IPS DF 19.7 (cell line): ENCODE results near the gene CAPZA2.
"Not testable (repeated sequence)": the region's sequence is repeated elsewhere in the genome, so short reads cannot be mapped to it uniquely, and the experiment has no call there.

Experiments used
- DNase-seq: peaks from one replicate; pipeline ENCODE4 v3.0.0-alpha.2; 2013; ENCODE audit warnings: low read depth, low spot score

The CAPZA2 gene

DNA sequence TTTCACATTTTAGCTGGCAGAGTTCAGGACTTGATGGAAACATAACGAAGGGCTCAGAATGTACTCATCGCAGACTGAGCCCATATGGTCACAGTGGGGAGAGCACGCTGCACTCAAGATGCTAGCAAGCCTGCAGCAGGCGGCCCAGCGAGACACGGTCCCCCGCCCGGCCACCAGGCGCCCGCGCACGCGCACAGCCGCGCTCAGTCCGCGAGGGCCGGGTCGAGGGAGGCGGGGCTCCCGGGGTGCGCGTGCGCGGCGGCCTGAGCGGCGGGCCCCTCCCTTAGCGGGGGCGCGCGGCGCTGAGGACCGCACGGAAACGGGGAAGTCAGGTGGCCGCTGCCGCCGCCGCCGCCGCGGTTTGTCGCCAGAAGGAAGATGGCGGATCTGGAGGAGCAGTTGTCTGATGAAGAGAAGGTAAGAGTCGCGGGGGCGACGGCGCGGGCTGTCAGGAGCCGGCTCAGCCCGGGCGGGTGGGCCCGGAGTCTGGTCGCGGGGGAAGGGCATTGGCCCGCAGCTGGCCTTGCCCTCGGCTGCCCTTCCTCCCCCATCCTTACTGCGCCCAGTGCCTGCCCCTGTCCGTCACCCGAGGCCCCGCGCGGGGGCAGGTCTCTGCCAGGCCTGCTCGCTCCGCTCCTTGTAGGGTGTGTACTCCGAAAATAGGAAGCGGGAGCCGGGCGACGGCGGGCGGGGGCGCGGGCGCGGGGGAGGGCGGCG lies at the start of gene CAPZA2:
TSS of gene CAPZA2 (plus strand) at position 354 of the 717 bp plus-strand sequence. CDS start at position 379, 25 bp downstream.
- no peak for DNase-seq

DNA sequence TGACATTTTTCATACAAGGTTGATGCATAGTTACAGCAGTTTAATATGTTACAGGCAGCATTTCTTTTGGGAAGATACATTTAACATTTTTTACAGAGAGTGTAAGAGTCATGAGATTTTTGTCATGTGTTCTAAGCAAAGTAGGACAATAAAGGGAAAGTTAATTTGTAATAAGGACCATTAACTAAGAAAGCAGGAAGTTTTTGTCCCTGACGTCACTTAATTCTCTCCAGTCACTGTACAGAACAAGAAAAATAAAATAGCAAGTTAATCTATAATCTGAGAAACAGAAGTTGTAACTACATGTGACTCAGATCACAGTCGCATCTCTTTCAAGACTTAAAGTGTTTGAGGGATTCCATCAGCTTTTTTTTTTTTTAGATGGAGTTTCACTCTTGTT lies 49.5 kb upstream of the CAPZA2 start:
- DNase-seq: no peak

DNA sequence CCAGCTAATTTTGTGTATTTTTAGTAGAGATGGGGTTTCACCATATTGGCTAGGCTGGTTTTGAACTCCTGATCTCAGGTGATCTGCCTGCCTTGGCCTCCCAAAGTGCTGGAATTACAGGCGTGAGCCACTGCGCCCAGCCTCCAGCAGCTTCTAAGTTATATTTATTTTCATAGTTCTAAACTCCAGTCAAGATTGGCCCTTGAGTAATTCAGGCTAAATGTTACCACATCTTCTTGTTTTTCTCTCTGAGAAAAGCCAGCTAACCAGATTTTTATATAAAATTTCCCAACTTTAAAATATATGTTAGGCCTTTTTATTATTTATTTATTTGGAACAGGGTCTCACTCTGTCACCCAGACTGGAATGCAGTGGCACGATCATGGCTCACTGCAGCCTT lies 49.0 kb upstream of the CAPZA2 start:
- not testable (repeated sequence) for DNase-seq

DNA sequence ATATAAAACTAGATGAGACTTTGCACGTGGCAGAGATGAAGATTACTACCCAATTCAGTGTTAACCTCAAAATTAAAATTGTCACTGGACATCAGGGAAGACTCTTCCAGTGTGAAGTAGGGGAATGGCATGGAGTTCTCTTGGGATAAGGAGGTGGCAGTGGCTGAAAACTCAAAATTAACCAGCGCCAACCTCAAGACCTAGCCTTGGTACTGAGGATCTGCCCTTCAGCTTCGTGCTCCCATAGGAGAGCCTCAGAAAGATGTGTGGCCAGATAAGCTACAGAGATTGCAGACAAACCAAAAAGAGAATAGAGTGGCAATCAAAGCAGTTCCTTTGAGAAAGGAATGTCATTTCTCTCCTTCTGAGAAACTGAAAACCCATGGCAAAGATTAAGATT lies 47.3 kb upstream of the CAPZA2 start:
- no peak for DNase-seq

DNA sequence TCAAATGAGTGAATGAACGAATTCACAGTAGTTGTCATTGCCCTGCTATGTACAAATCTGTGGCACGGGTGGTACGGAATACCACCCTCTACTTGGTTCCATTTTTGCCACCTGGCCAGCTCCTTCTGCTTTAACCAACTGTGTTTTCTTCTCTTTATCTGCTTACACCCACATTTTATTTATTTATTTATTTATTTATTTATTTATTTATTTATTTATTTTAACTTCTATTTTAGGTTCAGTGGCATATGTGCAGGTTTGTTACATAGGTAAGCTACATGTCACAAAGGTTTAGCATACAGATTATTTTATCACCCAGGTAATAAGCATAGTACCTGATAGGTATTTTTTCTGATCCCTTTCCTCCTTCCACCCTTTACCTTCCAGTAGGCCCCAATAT lies 42.2 kb upstream of the CAPZA2 start:
- DNase-seq: no peak

DNA sequence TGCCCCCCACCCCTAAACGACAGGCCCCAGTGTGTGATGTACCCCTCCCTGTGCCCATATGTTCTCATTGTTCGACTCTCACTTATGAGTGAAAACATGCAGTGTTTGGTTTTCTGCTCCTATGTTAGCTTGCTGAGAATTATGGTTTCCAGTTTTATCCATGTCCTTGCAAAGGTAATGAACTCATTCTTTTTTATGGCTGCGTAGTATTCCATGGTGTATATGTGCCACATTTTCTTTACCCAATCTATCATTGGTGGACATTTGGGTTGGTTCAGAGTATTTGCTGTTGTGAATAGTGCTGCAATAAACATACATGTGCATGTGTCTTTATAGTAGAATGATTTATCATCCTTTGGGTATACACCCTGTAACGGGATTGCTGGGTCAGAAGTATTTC lies 40.7 kb upstream of the CAPZA2 start:
- not testable (repeated sequence) for DNase-seq

DNA sequence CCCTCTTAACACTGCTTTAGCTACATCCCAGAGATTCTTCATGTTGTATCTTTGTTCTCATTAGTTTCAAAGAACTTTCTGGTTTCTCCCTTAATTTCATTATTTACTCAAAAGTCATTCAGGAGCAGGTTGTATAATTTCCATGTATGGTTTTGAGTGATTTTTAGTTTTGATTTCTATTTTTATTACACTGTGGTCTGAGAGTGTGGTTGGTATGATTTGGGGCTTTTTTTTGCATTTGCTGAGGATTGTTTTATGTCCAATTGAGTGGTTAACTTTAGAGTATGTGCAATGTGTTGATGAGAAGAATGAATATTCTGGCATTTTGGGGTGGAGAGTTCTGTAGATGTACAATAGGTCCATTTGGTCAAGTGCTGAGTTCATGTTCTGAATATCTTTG lies 37.9 kb upstream of the CAPZA2 start:
- no peak for DNase-seq

DNA sequence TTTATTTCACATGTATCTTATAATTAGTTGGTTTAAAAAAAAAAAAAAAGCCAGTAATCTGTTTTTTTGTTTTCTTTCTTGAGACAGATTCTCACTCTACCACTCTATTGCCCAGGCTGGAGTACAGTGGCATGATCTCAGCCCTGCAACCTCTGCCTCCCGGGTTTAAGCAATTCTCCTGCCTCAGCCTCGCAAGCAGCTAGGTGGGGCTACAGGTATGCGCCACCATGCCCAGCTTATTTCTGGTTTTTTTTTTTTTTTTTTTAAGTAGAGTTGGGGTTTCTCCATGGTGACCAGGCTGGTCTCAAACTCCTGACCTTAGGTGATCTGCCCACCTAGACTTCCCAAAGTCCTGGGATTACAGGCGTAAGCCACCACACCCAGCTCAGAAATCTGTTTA lies 34.1 kb upstream of the CAPZA2 start:
- DNase-seq: no peak

DNA sequence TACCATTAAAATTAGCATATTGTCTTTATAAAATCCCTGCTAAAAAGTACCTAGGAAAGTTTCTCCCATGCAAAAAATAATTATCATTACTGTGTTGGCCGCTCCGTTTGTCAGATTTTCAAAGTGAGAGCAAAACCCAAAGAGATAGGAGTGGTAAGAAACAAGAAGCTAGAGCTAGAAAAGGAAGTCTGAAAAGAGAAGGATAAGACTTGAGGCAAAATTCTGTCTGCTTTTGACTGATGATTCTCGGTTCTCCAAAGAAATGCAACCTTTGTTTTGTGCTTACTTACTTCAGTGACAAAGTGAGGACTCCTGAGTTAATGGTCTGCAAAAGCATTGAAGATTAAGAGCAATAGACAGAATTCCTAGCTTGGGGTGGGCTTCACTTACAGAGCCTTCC lies 33.3 kb upstream of the CAPZA2 start:
- no peak for DNase-seq

DNA sequence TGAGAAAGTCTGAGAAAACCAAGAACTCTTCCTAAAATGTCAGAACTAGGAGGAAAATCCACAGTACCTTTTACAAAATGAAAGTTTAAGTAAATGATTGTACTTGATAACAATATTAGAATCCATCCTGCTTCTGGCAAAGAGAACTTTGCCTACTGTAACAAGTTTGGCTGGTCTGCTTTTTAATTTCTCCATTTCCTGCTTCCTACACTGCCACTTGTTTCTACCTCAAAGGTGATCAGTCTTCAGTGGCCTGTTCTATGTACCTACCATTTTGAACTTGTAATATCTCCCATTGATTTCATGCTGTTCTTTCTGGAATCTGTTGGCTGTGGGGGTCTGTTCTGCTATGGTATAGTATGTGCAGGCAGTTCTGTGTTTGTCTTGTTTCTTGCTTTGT lies 32.9 kb upstream of the CAPZA2 start:
- no peak for DNase-seq

DNA sequence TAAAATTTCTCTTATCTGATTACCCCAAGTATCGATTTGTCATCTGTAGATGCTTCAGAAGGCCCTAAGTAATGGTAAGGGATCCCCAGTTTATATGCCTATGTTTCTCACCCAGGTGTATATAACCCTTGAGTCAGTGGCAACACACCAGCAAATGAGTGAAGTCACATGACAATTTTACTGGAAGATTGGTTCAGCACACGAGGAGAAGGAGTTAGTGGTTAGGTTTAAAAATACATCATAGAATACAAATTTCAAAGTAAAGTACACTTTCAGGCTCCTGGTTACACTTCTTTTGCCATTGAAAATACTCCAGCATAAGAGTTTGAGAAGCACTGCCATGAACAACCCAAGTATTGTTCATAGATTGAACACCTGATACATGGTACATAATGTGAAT lies 29.7 kb upstream of the CAPZA2 start:
- no peak for DNase-seq

DNA sequence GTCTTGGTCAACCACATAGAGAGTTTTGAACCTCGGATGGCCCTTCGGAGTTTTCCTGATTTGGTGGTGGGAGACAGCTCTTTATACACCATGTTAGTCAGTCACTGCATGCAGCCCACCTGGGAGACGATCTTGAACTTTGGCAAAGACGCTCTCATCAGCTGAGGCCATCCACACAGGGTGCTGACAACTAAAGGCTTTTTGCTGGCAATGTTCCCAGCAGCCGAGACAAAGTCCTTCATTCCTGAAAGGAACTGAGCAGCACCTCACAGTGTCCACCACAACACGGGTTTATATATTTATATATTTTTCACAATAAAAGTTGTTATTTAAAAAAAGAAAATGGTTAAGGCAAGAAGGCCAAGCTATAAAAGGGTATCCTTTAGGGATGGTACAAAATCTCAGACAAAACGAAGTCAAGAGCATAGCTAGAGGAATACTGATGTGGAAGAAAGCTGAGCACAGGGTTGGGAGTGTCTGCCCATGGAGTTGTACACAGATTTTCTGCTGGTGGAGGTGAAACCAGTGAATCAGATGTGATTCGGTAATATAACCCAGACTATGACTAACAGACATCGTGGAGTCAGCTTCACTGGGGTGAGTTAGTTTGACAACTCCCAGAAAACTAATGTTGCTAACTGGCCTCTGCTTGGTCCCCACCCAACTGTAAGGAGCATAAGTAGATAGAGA lies 27.4 kb upstream of the CAPZA2 start:
- DNase-seq: no peak

DNA sequence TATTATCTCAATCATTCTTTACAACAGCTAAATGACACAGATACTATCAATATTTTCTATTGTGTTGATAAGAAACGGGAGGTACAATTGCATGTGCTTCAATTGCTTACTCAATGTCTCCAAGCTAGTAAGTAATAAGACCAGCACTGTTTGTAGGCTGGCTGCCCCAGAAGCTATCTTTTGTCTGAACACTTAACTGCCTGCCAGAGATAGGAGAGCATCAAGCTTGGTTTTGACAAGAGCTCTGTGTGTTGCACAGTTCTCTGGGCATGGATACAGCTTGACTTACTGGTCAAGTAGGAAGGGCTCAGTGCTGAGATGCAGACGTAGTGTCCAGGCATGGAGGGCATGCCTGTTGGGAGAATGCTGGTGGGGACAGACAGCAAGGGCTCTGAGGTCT lies 26.3 kb upstream of the CAPZA2 start:
- no peak for DNase-seq

DNA sequence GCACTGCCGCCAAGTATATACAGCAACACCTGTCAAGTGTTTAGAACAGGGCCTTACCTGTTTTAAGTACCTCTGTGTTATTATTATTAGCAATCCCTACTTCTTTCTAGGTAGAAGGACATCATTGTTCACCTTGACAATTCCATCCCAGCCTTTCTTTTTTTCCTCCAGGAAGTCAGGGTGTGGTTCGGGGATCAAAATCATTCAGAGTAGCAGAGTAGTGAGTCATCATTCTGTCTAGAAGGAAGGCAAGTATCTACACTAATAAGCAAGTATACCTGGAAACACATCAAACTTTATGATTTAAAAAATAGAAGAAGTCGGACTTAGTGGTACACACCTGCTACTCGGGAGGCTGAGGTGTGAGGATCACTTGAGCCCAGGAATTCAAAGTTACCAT lies 25.5 kb upstream of the CAPZA2 start:
- no peak for DNase-seq

DNA sequence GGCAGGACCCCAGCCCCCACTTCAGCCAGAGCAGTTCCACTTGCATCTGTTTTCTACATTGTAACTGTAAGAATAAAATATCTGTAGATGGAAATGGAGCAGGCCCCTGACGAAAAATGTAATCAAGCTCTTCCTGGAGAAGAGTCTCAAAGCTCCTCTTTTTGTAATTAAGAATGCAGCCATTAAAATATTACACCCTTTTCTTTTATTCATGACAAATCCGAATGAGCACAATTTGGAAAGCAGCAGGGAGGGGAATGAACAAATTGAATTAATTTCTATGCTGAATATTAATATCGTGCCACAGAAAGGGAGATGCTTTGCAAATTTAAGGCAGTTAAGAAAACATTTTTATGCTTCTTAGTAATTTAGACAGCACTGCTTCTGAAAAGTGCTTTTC lies 24.8 kb upstream of the CAPZA2 start:
- no peak for DNase-seq

DNA sequence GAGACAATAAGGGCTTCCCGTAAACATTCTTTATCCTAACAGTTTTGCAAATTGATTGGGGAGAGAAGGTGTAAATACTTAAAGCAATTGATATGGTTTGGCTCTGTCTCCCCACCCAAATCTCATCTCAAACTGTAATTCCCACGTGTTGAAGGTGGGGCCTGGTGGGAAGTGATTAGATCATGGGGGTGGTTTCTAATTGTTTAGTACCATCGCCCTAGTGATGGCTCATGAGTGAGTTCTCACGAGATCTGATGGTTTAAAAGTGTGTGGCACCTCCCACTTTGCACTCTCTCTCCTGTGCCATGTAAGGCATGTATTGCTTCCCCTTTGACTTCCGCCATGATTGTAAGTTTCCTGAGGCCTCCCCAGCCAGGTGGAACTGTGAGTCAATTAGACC lies 22.1 kb upstream of the CAPZA2 start:
- no peak for DNase-seq

DNA sequence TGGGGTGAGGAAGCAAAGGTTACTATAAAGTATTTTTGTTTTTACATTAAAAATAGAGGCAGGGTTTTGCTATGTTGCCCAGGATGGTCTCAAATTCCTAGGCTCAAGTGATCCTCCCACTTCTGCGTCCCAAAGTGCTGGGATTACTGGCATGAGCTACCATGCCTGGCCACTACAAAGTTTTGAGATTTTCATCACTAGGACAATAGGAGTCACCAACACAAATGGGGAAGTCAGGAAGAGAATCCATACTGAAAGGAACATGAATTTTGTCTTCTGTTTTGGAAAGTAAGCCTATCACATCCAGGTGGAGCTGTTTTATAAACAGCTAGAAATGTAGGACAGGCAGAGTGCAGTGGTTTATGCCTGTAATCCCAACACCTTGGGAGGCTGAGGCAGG lies 20.0 kb upstream of the CAPZA2 start:
- no peak for DNase-seq

DNA sequence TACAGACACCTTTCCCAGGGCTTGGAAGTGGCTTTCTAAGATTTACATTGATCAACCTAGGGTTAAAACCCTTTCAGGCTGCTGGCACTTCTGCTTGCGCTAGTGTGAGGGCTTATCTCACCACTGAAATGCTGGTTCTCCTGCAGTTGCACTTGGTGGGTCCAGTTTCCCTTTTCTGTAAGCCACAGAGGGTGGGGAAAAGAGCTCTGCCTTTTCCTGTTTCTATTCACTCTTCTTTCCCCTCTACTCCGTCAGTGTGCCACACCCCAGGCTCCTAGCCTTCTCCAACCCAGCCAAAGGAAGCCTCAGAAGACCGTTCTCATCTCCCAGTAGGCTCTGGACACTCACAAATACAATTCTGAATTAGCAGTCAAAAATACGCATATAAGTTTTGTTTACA lies 19.0 kb upstream of the CAPZA2 start:
- DNase-seq: no peak

DNA sequence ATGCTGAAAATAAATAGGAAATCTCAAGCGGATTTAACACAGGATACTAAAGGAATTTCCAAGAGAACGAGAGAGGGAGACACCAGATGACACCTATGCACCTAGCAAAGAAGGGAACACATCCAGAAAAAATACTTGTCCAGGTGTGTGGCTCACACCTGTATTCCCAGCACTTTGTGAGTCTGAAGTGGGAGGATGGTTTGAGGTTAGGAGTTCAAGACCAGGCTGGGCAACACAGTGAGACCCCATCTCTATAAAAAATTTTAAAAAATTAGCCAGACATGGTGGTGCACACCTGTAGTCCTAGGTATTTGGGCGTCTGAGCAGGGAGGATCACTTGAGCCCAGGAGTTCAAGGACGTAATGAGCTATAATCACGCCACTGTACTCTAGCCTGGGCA lies 11.2 kb upstream of the CAPZA2 start:
- DNase-seq: no peak

DNA sequence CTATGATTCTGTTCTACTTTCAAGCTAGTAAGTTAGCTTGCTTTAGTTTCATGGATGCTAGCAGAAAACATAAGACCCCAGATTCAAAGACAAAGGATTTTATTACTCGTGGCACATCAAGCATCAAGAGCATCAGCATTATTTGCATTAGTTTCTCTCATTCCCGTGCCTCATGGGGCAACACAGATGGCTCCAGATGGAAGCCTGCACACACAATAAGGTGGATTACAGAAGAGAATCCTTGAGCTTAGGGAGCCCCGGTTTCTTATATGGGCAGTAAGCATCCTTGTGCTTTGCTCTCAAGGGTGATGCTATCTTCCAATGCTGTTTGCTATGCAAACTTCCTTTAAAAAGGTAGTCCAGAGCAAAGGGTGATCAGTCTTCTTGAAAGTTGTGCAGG lies 10.7 kb upstream of the CAPZA2 start:
- no peak for DNase-seq

DNA sequence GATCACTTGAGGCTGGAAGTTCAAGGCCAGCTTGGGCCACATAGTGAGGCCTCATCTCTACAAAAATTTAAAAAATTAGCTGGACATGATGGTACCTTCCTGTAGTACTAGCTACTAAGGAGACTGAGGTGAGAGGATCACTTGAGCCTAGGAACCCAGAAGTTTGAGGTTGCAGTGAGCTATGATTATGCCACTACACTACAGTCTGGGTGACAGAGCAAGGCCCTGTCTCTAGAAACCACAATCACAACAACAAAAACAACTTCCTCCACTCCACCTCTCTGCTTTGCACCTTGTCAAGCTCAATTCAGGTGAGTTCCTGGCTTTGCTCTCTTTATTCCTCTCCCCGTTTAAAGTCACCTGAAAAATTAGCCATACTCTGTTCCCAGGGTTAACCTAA lies 8.3 kb upstream of the CAPZA2 start:
- no peak for DNase-seq

DNA sequence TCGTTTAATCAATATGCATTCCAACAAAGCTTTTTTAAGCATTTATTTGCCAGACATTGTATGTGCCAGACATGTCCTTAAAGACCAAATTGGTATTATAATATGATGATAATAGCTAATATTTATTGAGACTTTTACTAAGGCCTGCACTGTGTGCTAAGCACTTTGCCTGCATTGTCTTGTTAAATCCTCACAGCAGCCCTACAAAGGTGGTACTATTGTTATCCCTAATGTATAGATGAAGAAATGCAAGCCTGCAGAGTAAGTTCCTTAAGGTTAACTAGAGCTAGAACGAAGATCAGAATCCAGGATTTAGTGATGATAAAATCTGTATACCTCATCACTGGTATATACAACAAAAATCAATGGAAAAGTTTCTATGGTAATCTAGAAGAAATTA lies 5.3 kb upstream of the CAPZA2 start:
- DNase-seq: no peak

DNA sequence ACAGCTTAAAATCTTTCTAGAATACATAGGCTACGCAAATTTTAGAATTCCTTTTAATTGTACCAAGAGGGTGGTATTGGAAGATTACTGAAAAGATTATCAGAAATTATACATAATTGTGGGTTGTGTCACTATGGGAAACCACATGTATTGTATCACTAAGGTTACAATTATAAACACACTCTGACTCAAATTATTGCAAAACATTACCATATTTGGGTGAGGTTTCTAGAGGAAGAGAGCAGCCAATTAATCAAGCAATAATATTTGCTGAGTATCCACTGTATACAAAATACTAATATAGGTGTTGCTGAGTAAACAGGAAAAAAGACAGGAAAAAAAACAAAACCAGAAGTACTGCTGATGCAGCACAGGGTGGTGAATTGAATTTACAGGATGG lies 3.1 kb upstream of the CAPZA2 start:
- no peak for DNase-seq

DNA sequence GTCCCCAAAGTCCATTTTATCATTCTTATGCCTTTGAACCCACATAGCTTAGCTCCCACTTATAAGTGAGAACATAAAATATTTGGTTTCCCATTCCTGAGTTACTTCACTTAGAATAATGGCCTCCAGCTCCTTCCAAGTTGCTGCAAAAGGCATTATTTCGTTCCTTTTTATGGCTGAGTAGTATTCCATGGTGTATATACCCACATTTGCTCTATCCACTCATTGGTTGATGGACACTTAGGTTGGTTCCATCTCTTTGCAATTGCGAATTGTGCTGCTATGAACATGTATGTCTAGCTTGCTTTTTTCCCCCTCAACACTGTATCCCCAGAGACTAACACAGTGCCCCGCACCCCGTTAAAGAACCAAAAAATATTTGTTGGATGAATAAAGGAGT lies 670 bp upstream of the CAPZA2 start:
- no peak for DNase-seq
